ENCODE data around the gene KEAP1.

The KEAP1 gene

GRCh38 chr19:10521461-10522171 lies 18.5 kb upstream of the KEAP1 start:
- DNase-seq: no peak

GRCh38 chr19:10520652-10521318 lies 17.6 kb upstream of the KEAP1 start:
- DNase-seq: no peak

GRCh38 chr19:10519421-10519820 lies 16.3 kb upstream of the KEAP1 start:
- DNase-seq: no peak

- DNase-seq: peak; percentile 43
These were observed 15.5 kb upstream of the KEAP1 start for GRCh38 chr19:10518444-10519361.

GRCh38 chr19:10517760-10518443 lies 14.7 kb upstream of the KEAP1 start:
- DNase-seq: no peak

GRCh38 chr19:10517361-10517759 lies 14.2 kb upstream of the KEAP1 start, which contains the start of gene S1PR5:
TSS of gene S1PR5 (minus strand) at chr19:10517447. CDS start at chr19:10515011, 2,436 bp downstream.
- DNase-seq: peak; percentile 36

- DNase-seq: no peak
These were observed 13.6 kb upstream of the KEAP1 start for GRCh38 chr19:10516671-10517286.

GRCh38 chr19:10516064-10516385 lies 12.9 kb upstream of the KEAP1 start:
- DNase-seq: peak; percentile 67

- peak; percentile 47 for DNase-seq
These were observed 11.3 kb upstream of the KEAP1 start for GRCh38 chr19:10514211-10515145.

- no peak for DNase-seq
These were observed 10.1 kb upstream of the KEAP1 start for GRCh38 chr19:10513223-10513622.

- DNase-seq: peak; percentile 70
These were observed 7.2 kb upstream of the KEAP1 start for GRCh38 chr19:10510301-10510802.

GRCh38 chr19:10508707-10509106 lies 5.6 kb upstream of the KEAP1 start:
- DNase-seq: no peak

GRCh38 chr19:10508036-10508435 lies 4.9 kb upstream of the KEAP1 start:
- DNase-seq: no peak

GRCh38 chr19:10505583-10506229 lies 2.5 kb upstream of the KEAP1 start:
- peak; percentile 86 for DNase-seq

GRCh38 chr19:10502524-10503001 lies 593 bp downstream of the KEAP1 start:
- DNase-seq: peak; percentile 91

GRCh38 chr19:10501971-10502523 lies 1.1 kb downstream of the KEAP1 start:
- no peak for DNase-seq

GRCh38 chr19:10500247-10500592 lies 2.9 kb downstream of the KEAP1 start:
- no peak for DNase-seq

- DNase-seq: no peak
These were observed 3.5 kb downstream of the KEAP1 start for GRCh38 chr19:10499550-10500246.

- no peak for DNase-seq
These were observed 5.8 kb downstream of the KEAP1 start for GRCh38 chr19:10497371-10497770.
